HG03196 (cell line): ENCODE measurements around the gene FAM216B.
"Not testable (repeated sequence)": the region's sequence is repeated elsewhere in the genome, so short reads cannot be mapped to it uniquely, and the experiment has no call there.

Experiments used
- ATAC-seq: cut with Tn5 transposase; IDR thresholded peaks from one replicate; pipeline ENCODE4 v1.9.1; 2021; ENCODE audit not compliant: unreplicated experiment

Gene FAM216B

GRCh38 chr13:42781352-42781751 lies at the start of gene FAM216B:
Gene FAM216B (plus strand): TSS chr13:42781584. CDS start chr13:42784068, 2,484 bp downstream.
- no peak for ATAC-seq

DNA sequence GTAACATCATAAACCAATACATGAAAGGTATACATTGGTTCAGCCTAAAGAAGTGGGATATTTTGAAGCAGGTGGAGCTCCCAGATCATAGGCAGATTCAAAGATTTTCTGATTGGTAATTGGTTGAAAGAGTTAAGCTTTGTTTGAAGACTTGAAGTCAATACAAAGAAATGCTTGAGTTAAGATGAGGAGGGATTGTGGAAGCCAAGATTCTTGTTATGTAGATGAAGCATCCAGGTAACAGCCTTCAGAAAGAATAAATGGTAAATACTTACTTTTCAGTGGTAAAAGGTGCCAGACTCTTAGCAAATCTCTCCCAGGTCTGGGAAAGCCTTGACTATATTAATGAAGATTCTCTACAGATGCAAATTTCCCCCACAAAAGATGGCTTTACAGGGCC lies 49.3 kb upstream of the FAM216B start:
- no peak for ATAC-seq

GRCh38 chr13:42733046-42733445 lies 48.3 kb upstream of the FAM216B start:
- ATAC-seq = no peak

GRCh38 chr13:42735010-42735409 lies 46.4 kb upstream of the FAM216B start:
- ATAC-seq = no peak

- no peak for ATAC-seq
These were observed 40.6 kb upstream of the FAM216B start for GRCh38 chr13:42740753-42741152.

- ATAC-seq = no peak
These were observed 39.5 kb upstream of the FAM216B start for GRCh38 chr13:42741914-42742313.

DNA sequence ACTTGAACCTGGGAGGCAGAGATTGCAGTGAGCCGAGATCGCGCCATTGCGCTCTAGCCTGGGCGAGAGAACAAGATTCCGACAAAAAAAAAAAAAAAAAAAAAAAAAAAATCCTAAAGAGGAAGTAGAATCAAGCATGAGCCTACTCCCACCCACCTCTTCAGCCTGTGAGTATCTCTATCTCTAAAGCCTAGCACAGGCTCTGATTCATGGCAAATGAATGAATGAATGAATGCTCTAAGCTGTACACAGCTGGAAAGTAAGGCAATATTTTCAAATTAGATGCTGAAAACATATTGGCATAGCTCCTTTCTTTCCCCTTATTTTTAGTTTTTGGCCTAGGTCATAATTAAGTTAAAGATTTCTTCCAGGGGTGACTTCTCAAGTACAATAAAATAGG lies 35.7 kb upstream of the FAM216B start:
- no peak for ATAC-seq

- no peak for ATAC-seq
These were observed 34.5 kb upstream of the FAM216B start for GRCh38 chr13:42746866-42747265.

GRCh38 chr13:42747399-42747873 lies 33.9 kb upstream of the FAM216B start:
- no peak for ATAC-seq

DNA sequence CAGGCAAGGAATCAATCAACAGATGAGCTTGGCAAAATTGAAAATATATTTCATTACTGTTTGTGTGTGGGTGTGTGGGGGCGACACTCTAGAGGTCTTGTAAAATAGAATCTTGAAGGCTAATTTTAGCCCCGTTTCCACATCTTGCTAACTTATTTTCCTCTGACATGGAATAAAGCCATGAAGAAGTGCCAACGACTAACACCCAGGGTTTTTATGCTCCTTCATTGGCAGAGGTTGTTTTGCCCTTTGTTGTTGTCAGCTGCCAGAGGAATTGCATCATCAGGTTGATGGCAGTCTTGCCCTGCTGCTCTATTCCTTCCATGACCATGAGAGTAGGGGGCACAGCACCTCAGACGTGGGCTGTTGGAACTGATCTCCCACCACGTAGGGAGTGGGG lies 30.6 kb upstream of the FAM216B start:
- ATAC-seq = no peak

- ATAC-seq = no peak
These were observed 29.7 kb upstream of the FAM216B start for GRCh38 chr13:42751693-42752092.

DNA sequence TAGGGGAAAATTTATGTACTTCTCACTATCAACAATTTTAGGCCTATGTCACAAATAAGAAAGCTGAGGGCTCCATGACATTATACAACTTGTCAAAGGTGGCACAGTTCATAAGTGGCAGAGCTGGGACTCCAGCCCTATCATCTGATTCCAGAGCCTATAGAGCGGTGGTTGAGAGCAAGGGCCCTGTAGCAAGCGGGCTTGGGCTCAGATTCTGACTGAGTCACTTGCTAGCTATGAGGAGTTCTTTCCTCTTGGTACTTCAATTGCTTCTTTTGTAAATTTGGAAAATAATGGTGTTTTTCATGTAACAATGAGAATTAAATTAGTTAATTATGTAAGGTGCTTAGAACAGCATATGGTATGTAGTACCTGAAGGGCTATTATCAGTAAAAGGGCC lies 28.7 kb upstream of the FAM216B start:
- no peak for ATAC-seq

DNA sequence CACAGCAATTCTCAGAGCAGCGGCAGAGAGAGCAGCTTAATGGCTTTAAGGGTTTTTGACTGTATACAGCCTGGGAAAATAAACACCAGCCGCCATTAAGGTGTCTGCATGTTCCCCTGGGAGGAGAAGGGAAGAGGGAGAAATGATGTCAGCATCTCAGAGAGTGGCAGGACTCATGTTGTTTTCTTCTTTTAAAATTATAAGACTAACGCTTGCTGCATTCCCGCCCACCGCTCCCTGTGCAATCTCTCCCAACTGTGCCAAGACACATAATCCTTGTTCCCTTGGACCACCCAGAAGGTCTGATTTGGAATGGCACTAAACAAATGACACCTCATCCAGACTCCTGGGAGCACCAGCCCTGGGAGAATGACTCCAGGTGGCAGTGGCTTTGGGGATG lies 27.7 kb upstream of the FAM216B start:
- no peak for ATAC-seq

DNA sequence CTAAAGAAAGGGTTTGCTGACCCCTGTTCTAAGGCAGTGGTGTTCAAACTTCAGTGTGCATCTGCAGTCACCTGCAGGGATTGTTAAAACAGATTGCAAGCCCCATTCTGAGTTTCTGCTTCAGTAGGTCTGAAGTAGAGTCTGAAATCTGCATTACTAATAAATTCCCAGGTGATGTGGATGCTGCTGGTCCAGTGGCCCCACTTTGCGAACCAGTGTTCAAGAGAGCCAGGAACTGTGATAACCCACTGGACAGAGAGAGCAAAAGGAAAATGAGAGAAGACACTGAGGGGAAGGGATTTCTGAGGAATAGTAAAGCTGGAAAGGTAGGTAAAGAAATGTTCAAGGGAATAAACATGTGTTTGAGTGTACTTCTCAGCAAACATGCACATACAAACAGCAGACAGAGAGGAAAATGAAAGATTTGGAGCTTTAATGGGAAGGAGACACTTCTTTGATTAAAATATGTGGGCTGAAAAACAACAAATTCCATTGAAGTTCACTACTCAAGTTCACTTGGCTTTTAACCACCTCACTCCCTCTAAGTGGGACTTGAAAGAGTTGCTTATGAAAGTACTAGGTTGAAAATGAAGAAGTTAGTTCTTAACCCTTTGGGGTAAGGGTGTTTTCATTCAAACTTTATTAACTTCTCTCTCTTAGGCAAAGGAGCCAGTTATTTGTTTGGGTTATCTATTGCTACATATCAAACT lies 26.4 kb upstream of the FAM216B start:
- ATAC-seq = no peak

- ATAC-seq = no peak
These were observed 23.5 kb upstream of the FAM216B start for GRCh38 chr13:42757678-42758420.

GRCh38 chr13:42758515-42758914 lies 22.9 kb upstream of the FAM216B start:
- ATAC-seq = no peak

DNA sequence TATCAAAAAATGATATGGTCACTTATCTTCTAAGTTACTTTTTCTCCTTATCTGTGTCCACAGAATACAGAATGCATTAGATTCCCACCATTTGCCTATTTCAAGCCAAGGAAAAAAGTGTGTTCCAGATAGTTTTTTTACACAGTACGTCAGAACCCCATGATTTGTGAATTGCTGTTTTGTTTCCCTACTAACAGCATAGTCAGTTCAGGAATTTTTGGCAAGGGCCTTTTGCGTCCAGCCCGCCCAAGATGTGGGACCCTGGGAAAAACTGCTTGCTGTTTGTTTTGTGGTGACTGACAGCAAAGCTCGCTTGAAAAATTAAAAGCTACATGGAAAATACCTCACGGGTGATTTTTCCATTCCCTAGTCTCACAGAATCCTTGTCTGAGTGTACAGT lies 20.4 kb upstream of the FAM216B start:
- ATAC-seq = no peak

DNA sequence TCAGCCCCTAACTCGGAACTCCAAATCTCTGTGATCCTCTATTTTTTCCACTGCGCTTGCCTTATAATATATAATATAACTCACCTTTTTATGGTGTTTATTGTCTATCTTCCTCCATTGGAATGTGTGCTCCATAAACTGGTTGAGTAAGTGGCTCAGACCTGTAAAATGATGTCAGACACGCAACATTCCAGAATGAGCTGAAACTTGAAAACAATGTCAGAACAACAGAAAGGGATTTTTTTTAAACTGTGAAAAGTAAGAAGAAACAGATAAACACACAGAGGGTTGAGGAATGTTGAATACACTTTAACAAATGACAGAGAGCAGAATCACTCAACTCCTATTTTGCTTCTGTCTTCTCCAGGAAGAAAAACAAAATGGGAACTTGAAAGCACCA lies 19.1 kb upstream of the FAM216B start:
- no peak for ATAC-seq

GRCh38 chr13:42762917-42763316 lies 18.5 kb upstream of the FAM216B start:
- ATAC-seq = no peak

- ATAC-seq = no peak
These were observed 15.4 kb upstream of the FAM216B start for GRCh38 chr13:42766016-42766415.

DNA sequence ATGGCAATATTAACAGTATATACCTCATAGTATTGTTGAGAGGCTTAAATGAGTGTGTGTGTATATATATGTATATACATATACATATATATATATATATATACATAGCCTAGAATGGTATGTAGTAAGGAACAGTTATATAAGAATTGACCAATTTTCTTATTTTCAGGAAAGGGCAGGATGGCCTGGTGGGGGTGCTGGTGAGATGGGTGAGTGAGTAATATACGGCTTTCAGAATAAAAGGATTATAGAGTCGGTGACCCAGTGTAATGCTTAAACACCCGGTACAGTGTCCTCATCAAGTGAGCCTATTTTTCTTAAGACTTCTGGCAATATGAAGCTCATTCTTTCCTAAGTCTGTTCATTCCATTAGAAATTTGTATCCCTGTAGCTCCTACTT lies 11.7 kb upstream of the FAM216B start:
- no peak for ATAC-seq

DNA sequence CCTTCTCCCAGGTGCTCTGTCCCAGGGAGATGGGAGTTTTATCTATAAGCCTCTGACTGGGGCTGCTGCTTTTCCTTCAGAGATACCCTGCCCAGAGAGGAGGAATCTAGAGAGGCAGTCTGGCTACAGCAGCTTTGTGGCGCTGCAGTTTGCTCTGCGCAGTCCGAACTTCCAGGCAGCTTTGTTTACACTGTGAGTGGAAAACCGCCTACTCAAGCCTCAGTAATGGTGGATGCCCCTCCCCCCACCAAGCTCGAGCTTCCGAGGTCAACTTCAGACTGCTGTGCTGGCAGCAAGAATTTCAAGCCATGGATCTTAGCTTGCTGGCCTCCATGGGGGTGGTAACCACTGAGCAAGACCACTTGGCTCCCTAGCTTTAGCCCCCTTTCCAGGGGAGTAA lies 4.8 kb upstream of the FAM216B start:
- ATAC-seq = not testable (repeated sequence)
